ENCODE results near the gene OMD. TPM values are rescaled to one million over a fixed set of nuclear protein-coding genes. Genes with fewer than 3 reads are reported as not detected.

Gene OMD
- total RNA-seq, 1 experiment from 2014 or later: 0.14 TPM

DNA sequence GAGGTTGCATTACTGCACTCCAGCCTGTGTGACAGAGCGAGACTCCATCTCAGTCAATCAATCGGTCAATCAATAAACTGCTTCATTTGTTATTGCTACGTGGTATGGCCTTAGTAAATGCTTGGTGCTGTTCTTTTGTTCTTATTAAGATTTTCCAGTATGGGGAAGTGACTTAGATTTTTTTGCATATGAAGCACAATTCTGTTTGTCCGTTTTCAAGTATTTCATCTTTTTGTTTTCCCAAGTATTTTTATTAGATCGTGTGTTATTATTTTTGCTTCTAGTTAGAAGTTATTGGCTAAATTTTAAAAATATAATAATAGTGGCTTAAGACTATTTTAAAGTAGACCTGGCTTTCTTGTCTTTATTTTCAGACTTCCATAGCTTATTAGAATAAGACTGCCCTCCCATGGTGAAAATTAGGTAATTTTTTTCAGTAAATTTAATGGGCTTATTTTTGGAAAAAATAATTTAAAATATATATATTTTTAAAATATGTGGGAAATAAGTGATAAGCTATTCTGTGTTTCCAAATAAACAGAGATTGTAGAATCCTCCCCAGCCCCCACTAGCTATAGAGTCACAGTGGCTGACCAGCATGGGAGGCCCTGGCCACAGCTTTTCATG is 14.7 kb upstream of the OMD start:
- no TSS peak for BruUV-seq (replicated peaks)
- Mint-ChIP-seq H3K27ac (ENCODE audit: unreplicated experiment) (no peak overlapping the region), H3K4me3 (ENCODE audit: low read depth, unreplicated experiment) (no peak overlapping the region), H3K9me3 (ENCODE audit: low read depth, unreplicated experiment) (no peaks in the 10 kb centered on the region), H3K4me1 (ENCODE audit: low read depth, unreplicated experiment) (no peaks in the 10 kb centered on the region), H3K36me3 (ENCODE audit: insufficient read depth, unreplicated experiment) (no peaks in the 10 kb centered on the region), H3K27me3 (ENCODE audit: unreplicated experiment) (no peaks in the 10 kb centered on the region)
- intact Hi-C loops (cut with micrococcal nuclease; ENCODE audit: unreplicated experiment): loop anchor here (10.0 kb wide), 1 partner anchor 114 kb away; the partner anchor contains the start of genes CENPP and NOL8
- no peak for DNase-seq
- CTCF ChIA-PET: interaction anchor here (1.0 kb wide), 2 partner anchors 111 to 301 kb away, joined by 3 to 8 read pairs; no protein-coding TSS in a partner anchor
- TF ChIP-seq, protein P1, sequence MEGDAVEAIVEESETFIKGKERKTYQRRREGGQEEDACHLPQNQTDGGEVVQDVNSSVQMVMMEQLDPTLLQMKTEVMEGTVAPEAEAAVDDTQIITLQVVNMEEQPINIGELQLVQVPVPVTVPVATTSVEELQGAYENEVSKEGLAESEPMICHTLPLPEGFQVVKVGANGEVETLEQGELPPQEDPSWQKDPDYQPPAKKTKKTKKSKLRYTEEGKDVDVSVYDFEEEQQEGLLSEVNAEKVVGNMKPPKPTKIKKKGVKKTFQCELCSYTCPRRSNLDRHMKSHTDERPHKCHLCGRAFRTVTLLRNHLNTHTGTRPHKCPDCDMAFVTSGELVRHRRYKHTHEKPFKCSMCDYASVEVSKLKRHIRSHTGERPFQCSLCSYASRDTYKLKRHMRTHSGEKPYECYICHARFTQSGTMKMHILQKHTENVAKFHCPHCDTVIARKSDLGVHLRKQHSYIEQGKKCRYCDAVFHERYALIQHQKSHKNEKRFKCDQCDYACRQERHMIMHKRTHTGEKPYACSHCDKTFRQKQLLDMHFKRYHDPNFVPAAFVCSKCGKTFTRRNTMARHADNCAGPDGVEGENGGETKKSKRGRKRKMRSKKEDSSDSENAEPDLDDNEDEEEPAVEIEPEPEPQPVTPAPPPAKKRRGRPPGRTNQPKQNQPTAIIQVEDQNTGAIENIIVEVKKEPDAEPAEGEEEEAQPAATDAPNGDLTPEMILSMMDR (IDR thresholded peaks at IDR 0.05; ENCODE audit: unreplicated experiment): no peak

DNA sequence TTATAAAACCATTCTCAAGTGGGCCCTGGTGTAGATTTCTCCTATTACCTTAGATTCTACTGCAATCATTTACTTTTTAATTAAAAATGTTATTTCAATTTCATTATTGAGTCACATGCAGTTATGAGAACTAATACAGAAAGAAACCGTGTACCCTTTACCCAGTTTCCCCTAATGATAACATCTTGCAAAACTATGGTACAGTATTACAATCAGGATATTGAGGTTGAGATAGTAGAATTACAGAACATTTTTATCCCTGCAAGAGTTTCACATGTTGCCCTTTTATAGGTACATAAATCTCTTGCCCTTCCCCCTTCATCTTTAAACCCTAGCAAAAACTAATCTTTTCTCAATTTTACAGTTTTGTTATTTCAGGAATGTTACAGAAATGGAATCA is 11.0 kb upstream of the OMD start:
- no peaks in the 10 kb centered on the region for H3K27me3 Mint-ChIP-seq (ENCODE audit: unreplicated experiment)

GRCh38 chr9:92432972-92433548 is 8.8 kb upstream of the OMD start:
- no TSS peak for BruUV-seq (replicated peaks)
- TF ChIP-seq, protein P1 (IDR thresholded peaks at IDR 0.05; ENCODE audit: unreplicated experiment): no peak
- Mint-ChIP-seq H3K36me3 (ENCODE audit: insufficient read depth, unreplicated experiment) (no peaks in the 10 kb centered on the region), H3K4me3 (ENCODE audit: low read depth, unreplicated experiment) (no peak overlapping the region), H3K27ac (ENCODE audit: unreplicated experiment) (no peak overlapping the region), H3K4me1 (ENCODE audit: low read depth, unreplicated experiment) (no peaks in the 10 kb centered on the region), H3K9me3 (ENCODE audit: low read depth, unreplicated experiment) (no peaks in the 10 kb centered on the region), H3K27me3 (ENCODE audit: unreplicated experiment) (no peaks in the 10 kb centered on the region)
- DNase-seq: no peak
- CTCF ChIA-PET: no interaction called here
- intact Hi-C loops (cut with micrococcal nuclease; ENCODE audit: unreplicated experiment): loop anchor here (10.0 kb wide), 1 partner anchor 108 kb away; the partner anchor contains the start of genes CENPP and NOL8

More for the DNA sequence above, 11.0 kb upstream of the OMD start:
- H3K9me3 Mint-ChIP-seq (ENCODE audit: low read depth, unreplicated experiment): no peaks in the 10 kb centered on the region
- H3K27ac Mint-ChIP-seq (ENCODE audit: unreplicated experiment): no peak overlapping the region
- TF ChIP-seq, protein P1 (IDR thresholded peaks at IDR 0.05; ENCODE audit: unreplicated experiment): no peak
- intact Hi-C loops (cut with micrococcal nuclease; ENCODE audit: unreplicated experiment): loop anchor here (10.0 kb wide), 1 partner anchor 110 kb away; the partner anchor contains the start of genes CENPP and NOL8
- no TSS peak for BruUV-seq (replicated peaks)
- CTCF ChIA-PET: no interaction called here
- DNase-seq: no peak
- H3K4me3 Mint-ChIP-seq (ENCODE audit: low read depth, unreplicated experiment): no peak overlapping the region
- H3K36me3 Mint-ChIP-seq (ENCODE audit: insufficient read depth, unreplicated experiment): no peaks in the 10 kb centered on the region
- no peaks in the 10 kb centered on the region for H3K4me1 Mint-ChIP-seq (ENCODE audit: low read depth, unreplicated experiment)

GRCh38 chr9:92432350-92432749 is 8.1 kb upstream of the OMD start:
- Mint-ChIP-seq H3K9me3 (ENCODE audit: low read depth, unreplicated experiment) (no peaks in the 10 kb centered on the region), H3K4me3 (ENCODE audit: low read depth, unreplicated experiment) (no peak overlapping the region), H3K36me3 (ENCODE audit: insufficient read depth, unreplicated experiment) (no peaks in the 10 kb centered on the region), H3K27ac (ENCODE audit: unreplicated experiment) (no peak overlapping the region), H3K4me1 (ENCODE audit: low read depth, unreplicated experiment) (no peaks in the 10 kb centered on the region), H3K27me3 (ENCODE audit: unreplicated experiment) (no peaks in the 10 kb centered on the region)
- CTCF ChIA-PET: no interaction called here
- intact Hi-C loops (cut with micrococcal nuclease; ENCODE audit: unreplicated experiment): loop anchor here (10.0 kb wide), 1 partner anchor 108 kb away; the partner anchor contains the start of genes CENPP and NOL8
- no peak for DNase-seq
- no TSS peak for BruUV-seq (replicated peaks)
- TF ChIP-seq, protein P1 (IDR thresholded peaks at IDR 0.05; ENCODE audit: unreplicated experiment): no peak

Measured in Calu3 (cell line).